Ishikawa (cell line): Measurements from ENCODE around the gene CHORDC1.

Source experiments
- CEBPB ChIP-seq: IDR thresholded peaks from 2 replicates; pipeline ENCODE4 v1.6.1; 2012
- CREB1 ChIP-seq: IDR thresholded peaks from 2 replicates; pipeline ENCODE4 v1.6.1; 2012; ENCODE audit warnings: low read depth
- EGR1 ChIP-seq: IDR thresholded peaks from 2 replicates; pipeline ENCODE4 v1.6.1; 2012
- EP300 ChIP-seq: IDR thresholded peaks from 2 replicates; pipeline ENCODE4 v1.6.1; 2012; ENCODE audit warnings: borderline replicate concordance
- FOXM1 ChIP-seq: IDR thresholded peaks from 2 replicates; pipeline ENCODE4 v1.6.1; 2012; ENCODE audit warnings: low read depth, borderline replicate concordance
- NFIC ChIP-seq: IDR thresholded peaks from 2 replicates; pipeline ENCODE4 v1.6.1; 2012
- RAD21 ChIP-seq: IDR thresholded peaks from 2 replicates; pipeline ENCODE4 v1.6.1; 2012; ENCODE audit warnings: low read depth
- REST ChIP-seq: IDR thresholded peaks from 2 replicates; pipeline ENCODE4 v1.6.1; 2012; ENCODE audit warnings: low read depth, mild to moderate bottlenecking
- TAF1 ChIP-seq: IDR thresholded peaks from 2 replicates; pipeline ENCODE4 v1.6.1; 2012; ENCODE audit warnings: low read depth, mild to moderate bottlenecking
- TCF12 ChIP-seq: IDR thresholded peaks from 2 replicates; pipeline ENCODE4 v1.6.1; 2012; ENCODE audit warnings: low read depth
- TEAD4 ChIP-seq: IDR thresholded peaks from 2 replicates; pipeline ENCODE4 v1.6.1; 2012
- USF1 ChIP-seq: IDR thresholded peaks from 2 replicates; pipeline ENCODE4 v1.6.1; 2012
- YY1 ChIP-seq: IDR thresholded peaks from 2 replicates; pipeline ENCODE4 v1.6.1; 2012; ENCODE audit warnings: low read depth
- ZBTB7A ChIP-seq: IDR thresholded peaks from 2 replicates; pipeline ENCODE4 v1.6.1; 2012; ENCODE audit warnings: low read depth
- TF ChIP-seq, protein P1 (sequence below): IDR thresholded peaks from 2 replicates; pipeline ENCODE4 v1.6.1; 2012

Gene CHORDC1

DNA sequence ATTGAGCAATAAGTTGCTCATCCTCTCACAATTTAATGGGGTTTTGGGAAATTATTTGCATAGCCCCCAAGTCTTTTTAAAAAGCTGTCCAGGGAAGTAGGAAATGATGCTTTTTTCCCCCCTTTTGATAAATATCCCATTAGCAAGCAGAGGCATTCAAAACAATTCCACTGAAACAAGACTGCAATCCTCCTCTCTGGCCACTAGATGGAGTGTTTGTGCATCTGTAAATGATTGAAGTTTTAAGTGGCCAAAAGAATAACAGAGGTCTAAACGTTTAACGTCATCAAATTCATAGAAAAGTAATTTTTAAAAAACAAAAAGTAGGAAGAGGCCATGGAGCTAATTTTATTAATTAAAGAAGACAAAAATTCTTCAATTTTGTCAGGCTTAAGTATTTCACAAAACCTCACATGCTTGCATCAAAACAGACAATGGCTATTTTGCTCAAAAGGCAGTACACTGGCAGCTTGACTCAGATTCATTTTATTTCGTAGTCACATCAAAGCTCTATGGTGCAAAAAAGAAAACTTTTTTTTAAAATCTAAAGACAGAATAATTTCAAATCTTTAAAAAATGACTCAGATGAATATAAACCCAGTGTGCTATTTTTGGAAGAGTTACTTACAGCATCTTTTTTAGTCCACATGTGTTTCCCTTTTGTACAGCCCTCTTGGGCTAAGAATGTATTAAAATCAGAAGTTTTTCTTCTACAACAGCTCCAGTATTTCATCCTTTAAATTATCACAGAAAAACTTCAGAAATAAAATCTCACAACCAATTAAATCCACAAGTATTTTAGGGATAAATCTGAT lies 17.8 kb downstream of the CHORDC1 start:
- TF ChIP-seq RAD21: peak; percentile 55
- no peak for TF ChIP-seq CEBPB

DNA sequence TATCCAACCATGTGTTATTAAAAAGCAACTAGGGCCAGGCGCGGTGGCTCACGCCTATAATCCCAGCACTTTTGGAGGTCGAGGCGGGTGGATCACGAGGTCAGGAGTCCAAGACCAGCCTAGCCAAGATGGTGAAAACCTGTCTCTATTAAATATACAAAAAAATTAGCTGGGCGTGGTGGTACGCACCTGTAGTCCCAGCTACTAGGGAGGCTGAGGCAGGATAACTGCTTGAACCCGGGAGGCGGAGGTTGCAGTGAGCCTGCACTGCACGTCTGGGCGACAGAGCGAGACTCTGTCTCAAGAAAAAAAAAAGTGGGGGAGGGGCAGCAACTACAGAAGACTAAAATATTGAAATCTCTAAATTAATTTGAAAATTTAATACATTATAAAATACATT lies 18.4 kb downstream of the CHORDC1 start:
- no peak for TF ChIP-seq EP300
- TF ChIP-seq TAF1: no peak
- no peak for TF ChIP-seq CEBPB
- no peak for TF ChIP-seq ZBTB7A

DNA sequence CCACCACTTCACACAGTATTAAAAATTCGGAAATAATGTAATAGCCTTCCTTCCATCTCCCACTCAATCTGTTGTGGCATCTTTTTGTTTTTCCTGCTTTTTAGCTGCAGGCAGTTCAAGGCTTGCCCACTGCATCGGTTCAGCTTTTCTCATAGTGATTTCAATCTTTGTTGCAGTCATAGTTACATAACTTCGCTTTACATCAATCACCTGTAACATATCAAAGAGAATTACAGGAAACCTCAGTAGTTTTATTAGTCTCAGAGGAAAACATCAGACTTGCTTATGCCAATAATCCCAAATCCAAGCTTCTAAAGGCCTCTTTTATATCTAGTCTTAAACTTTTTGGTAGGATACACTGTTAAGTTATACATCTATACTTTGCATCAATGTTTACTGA lies 20.5 kb downstream of the CHORDC1 start:
- TF ChIP-seq YY1: no peak
- TF ChIP-seq CREB1: no peak
- TF ChIP-seq TEAD4: no peak
- TF ChIP-seq, protein P1, sequence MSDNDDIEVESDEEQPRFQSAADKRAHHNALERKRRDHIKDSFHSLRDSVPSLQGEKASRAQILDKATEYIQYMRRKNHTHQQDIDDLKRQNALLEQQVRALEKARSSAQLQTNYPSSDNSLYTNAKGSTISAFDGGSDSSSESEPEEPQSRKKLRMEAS: no peak
- no peak for TF ChIP-seq NFIC
- TF ChIP-seq TAF1: no peak
- TF ChIP-seq ZBTB7A: no peak
- TF ChIP-seq REST: no peak
- TF ChIP-seq USF1: no peak
- TF ChIP-seq EP300: no peak

GRCh38 chr11:90197377-90197776 lies 25.5 kb downstream of the CHORDC1 start:
- TF ChIP-seq, protein P1: no peak
- TF ChIP-seq YY1: no peak
- no peak for TF ChIP-seq TAF1
- no peak for TF ChIP-seq TCF12
- TF ChIP-seq FOXM1: no peak
- no peak for TF ChIP-seq EP300
- no peak for TF ChIP-seq USF1
- no peak for TF ChIP-seq ZBTB7A
- TF ChIP-seq CEBPB: no peak
- TF ChIP-seq TEAD4: no peak
- no peak for TF ChIP-seq EGR1
- TF ChIP-seq NFIC: no peak
- TF ChIP-seq REST: no peak
- TF ChIP-seq CREB1: no peak
- no peak for TF ChIP-seq RAD21

GRCh38 chr11:90192869-90193582 lies 29.8 kb downstream of the CHORDC1 start:
- TF ChIP-seq NFIC: no peak

DNA sequence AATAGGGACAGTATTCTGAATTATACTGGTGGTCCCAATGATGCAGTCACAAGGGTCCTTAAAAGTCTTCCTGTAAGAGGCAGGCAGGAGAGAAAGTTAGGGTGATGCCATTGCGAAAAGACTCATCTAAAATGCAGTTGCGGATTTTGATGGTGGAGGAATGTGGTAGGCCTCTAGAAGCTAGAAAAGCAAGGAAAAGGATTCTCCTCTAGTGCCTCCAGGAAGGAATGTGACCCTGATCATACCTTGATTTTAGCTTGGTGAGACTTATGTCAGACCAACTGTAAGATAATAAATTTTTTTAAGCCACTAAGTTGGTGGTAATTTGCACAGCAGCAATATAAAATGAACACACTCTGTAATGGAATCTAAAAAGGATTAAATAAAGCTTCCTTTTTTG lies 33.8 kb downstream of the CHORDC1 start:
- TF ChIP-seq FOXM1: no peak
- TF ChIP-seq TEAD4: no peak
- TF ChIP-seq, protein P1: no peak
- TF ChIP-seq RAD21: no peak
- no peak for TF ChIP-seq TAF1
- TF ChIP-seq EP300: no peak
- no peak for TF ChIP-seq ZBTB7A
- TF ChIP-seq TCF12: no peak
- TF ChIP-seq USF1: no peak
- TF ChIP-seq EGR1: no peak
- no peak for TF ChIP-seq REST
- no peak for TF ChIP-seq CREB1
